HEK293T (cell line): ENCODE results near the gene HHAT.

Source experiments
- CTCF ChIA-PET: fragments of 350-600 bp; formaldehyde crosslinking; extraction: SDS; loops from one replicate; lab custom pipeline; 2021; ENCODE audit warnings: antibody characterized with exemption, inconsistent platforms; lab: Yijun Ruan, JAX
- POLR2A ChIA-PET: fragments of 350-600 bp; formaldehyde crosslinking; extraction: SDS; loops from one replicate; lab custom pipeline; 2020; ENCODE audit warnings: antibody characterized with exemption, inconsistent platforms; lab: Yijun Ruan, JAX
- DNase-seq: peaks from one replicate; pipeline ENCODE4 v3.0.0; 2012; ENCODE audit warnings: mixed read lengths; ENCODE audit errors: extremely low spot score
- ARNT ChIP-seq: fragments of 450-650 bp; IDR thresholded peaks from 2 replicates; pipeline ENCODE4 v1.6.1; 2017; ENCODE audit warnings: mild to moderate bottlenecking
- BHLHE40 ChIP-seq: fragments of 450-650 bp; IDR thresholded peaks from 2 replicates; pipeline ENCODE4 v1.6.1; 2016; ENCODE audit warnings: mild to moderate bottlenecking, moderate library complexity, borderline replicate concordance
- CTBP1 ChIP-seq: fragments of 450-650 bp; IDR thresholded peaks from 2 replicates; pipeline ENCODE4 v1.6.1; 2016; ENCODE audit warnings: borderline replicate concordance
- ELF4 ChIP-seq: fragments of 450-650 bp; IDR thresholded peaks from 2 replicates; pipeline ENCODE4 v1.6.1; 2017; ENCODE audit warnings: antibody characterized with exemption
- FOXK2 ChIP-seq: fragments of 450-650 bp; IDR thresholded peaks from 2 replicates; pipeline ENCODE4 v1.6.1; 2016; ENCODE audit warnings: mild to moderate bottlenecking
- HDGF ChIP-seq: fragments of 450-650 bp; IDR thresholded peaks from 2 replicates; pipeline ENCODE4 v1.6.1; 2017; ENCODE audit warnings: antibody characterized with exemption, borderline replicate concordance
- L3MBTL2 ChIP-seq: fragments of 450-650 bp; conservative IDR thresholded peaks from 2 replicates; pipeline ENCODE4 v1.6.1; 2016; ENCODE audit warnings: mild to moderate bottlenecking
- LEF1 ChIP-seq: fragments of 450-650 bp; IDR thresholded peaks from 2 replicates; pipeline ENCODE4 v1.6.1; 2017; ENCODE audit warnings: mild to moderate bottlenecking, borderline replicate concordance
- NFRKB ChIP-seq: fragments of 450-650 bp; IDR thresholded peaks from 2 replicates; pipeline ENCODE4 v1.6.1; 2016; ENCODE audit warnings: mild to moderate bottlenecking, moderate library complexity
- SUZ12 ChIP-seq: fragments of 450-650 bp; IDR thresholded peaks from 2 replicates; pipeline ENCODE4 v1.6.1; 2016; ENCODE audit warnings: mild to moderate bottlenecking
- TARDBP ChIP-seq: fragments of 450-650 bp; IDR thresholded peaks from 2 replicates; pipeline ENCODE4 v1.6.1; 2016
- ZNF384 ChIP-seq: fragments of 450-650 bp; IDR thresholded peaks from 2 replicates; pipeline ENCODE4 v1.6.1; 2016
- TF ChIP-seq, protein P1 (sequence below): fragments of 450-650 bp; IDR thresholded peaks from 2 replicates; pipeline ENCODE4 v1.6.1; 2016

Gene HHAT

DNA sequence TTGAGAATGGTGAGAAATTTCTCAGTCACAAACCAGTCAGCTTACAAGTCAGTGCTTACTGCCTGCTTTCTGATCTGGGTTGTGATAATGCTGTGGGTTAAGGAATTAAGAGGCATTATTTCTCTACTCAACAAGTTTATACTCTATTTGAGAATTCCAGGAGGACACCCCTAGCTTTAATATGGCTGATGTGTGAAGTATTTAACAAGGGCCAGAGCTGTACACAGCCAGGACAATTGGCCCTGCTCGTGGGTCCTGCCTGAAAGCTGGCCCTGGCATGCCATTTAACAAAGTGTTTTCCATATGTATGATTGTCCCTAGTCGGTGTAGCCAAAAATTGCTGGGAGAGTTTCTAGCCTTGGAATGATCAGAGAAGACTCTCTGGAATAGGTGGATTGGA is 43.2 kb downstream of the HHAT start:
- POLR2A ChIA-PET: no interaction called here
- CTCF ChIA-PET: interaction anchor here (1.4 kb wide), 1 partner anchor 11 kb away, joined by 5 read pairs; no protein-coding TSS in a partner anchor
- no peak for TF ChIP-seq HDGF
- TF ChIP-seq, protein P1, sequence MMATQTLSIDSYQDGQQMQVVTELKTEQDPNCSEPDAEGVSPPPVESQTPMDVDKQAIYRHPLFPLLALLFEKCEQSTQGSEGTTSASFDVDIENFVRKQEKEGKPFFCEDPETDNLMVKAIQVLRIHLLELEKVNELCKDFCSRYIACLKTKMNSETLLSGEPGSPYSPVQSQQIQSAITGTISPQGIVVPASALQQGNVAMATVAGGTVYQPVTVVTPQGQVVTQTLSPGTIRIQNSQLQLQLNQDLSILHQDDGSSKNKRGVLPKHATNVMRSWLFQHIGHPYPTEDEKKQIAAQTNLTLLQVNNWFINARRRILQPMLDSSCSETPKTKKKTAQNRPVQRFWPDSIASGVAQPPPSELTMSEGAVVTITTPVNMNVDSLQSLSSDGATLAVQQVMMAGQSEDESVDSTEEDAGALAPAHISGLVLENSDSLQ: no peak
- TF ChIP-seq ZNF384: no peak
- TF ChIP-seq L3MBTL2: no peak

DNA sequence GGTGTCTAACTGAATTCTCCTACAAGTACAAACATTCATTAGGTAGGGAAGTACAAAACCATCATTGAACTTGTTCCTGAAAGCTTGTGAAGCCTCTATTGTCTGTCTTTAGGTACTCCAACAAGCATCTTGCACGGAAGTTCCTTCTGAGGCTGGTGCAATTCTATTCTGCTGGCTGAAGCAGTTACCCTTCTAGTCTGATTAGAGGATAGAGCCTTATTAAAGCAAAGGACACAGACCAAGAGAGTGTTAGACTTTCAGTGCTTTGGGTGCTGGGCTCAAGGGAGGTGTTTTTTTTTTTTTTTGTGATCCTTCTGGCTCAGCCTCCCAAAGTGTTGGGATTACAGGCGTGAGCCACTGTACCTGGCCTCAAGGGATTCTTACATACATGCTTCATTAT is 43.8 kb downstream of the HHAT start:
- DNase-seq: no peak
- POLR2A ChIA-PET: no interaction called here
- TF ChIP-seq SUZ12 (no peak), LEF1 (no peak), FOXK2 (no peak), ZNF384 (peak; percentile 30; the same call in 1 of the 2 replicates)
- CTCF ChIA-PET: interaction anchor here (1.4 kb wide), 1 partner anchor 11 kb away, joined by 5 read pairs; no protein-coding TSS in a partner anchor

More for the DNA sequence above, 43.2 kb downstream of the HHAT start:
- no peak for DNase-seq

DNA sequence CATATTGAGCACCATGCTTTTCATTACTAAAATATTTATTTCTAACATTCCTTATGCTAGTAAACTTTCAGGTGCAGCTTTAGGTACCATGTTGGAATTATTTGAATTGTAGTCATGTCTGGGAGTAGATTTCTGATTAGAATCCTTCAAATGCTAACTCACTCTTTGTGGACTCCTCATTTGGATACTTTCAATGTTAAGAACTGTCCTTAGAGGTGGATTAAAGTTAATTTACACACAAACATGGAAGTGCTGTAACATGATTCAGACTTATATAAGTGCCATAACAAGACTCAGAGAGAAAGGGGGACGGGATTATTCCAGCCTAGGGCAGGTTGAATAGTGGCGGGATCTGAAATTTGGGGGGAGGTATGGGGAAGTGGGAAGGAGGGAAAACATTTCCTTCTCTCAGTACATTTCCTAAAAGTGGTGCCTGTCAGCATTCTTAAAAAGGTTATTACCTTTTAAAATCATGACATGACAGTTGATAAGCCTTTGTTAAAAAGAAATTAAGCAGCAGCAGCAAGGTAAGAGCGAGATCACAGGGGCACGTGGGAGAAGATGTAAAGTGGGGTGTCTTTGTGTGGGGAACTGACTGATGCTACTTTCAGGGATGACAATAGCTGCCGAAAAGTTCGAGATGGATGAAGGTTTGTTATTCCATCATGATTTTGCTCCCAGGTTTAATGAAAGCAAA is 44.4 kb downstream of the HHAT start:
- no peak for TF ChIP-seq ARNT
- peak; percentile 2; the same call in 1 of the 2 replicates for TF ChIP-seq L3MBTL2
- 0 out of 2 replicates have a peak, but pooled peaks have one; percentile 2 for TF ChIP-seq ZNF384
- DNase-seq: no peak
- ChIA-PET POLR2A (interaction anchor here (0.8 to 1.2 kb wide), 2 partner anchors 24 to 29 kb away, joined by 3 read pairs; no protein-coding TSS in a partner anchor), CTCF (interaction anchor here (0.6 to 2.6 kb wide), 6 partner anchors 13 to 217 kb away, joined by 3 to 9 read pairs (median 4); no protein-coding TSS in a partner anchor)

DNA sequence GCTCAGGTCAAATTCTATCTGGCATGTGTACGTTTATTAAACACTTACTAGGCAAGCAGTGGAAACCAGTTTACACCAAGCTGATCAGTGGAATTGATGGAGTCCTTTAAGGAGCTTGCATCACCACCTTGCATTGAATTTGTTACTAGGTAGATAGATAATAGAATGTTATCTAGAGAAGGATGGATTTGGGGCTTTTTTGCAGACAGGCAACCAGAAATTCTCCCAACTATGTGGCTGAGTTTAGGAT is 44.9 kb downstream of the HHAT start:
- ChIA-PET POLR2A (interaction anchor here (0.8 to 1.2 kb wide), 2 partner anchors 24 to 28 kb away, joined by 3 read pairs; no protein-coding TSS in a partner anchor), CTCF (interaction anchor here (0.6 to 2.6 kb wide), 7 partner anchors 13 to 218 kb away, joined by 3 to 9 read pairs (median 3); no protein-coding TSS in a partner anchor)
- 0 out of 2 replicates have a peak, but pooled peaks have one; percentile 2 for TF ChIP-seq L3MBTL2
- TF ChIP-seq FOXK2: no peak
- no peak for DNase-seq

DNA sequence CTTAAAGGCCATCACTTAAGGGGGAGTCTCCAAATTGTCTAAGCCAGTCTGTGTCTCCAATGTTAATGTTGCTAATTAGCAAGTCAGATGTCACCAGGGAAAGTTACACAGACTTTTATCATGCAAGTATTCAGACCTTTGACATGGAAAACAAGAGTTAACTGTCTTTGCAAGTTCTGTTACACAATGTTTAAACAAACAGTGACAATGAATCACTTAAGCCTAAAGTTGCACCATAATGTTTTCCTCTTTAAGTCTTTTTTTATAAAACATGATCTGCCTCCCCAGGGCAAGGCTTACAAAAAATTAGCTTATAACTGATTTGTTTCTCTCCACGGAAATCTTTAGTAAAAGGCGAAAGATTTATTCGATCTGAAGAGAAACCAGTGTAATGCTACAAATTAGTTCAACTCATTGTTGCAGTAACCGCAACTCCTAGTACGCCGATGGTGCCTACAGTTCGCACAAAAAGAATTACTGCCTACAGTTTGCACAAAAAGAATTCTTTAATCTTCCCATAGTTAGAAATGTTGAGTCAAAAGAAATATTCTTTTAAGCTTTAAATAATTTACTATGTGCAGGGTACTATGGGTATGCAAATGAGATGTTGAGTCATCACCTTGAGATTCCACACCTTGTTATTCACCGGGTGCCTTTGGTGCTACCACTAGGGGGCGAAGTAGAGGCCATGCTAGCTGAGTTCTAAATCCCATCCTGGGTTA is 45.3 kb downstream of the HHAT start:
- ChIA-PET CTCF (interaction anchor here (0.6 to 2.6 kb wide), 11 partner anchors 10 to 382 kb away, joined by 3 to 15 read pairs (median 3); no protein-coding TSS in a partner anchor), POLR2A (interaction anchor here (0.7 to 1.2 kb wide), 5 partner anchors 9 to 28 kb away, joined by 3 read pairs; no protein-coding TSS in a partner anchor)
- TF ChIP-seq ZNF384 (peak; percentile 73; the same call in 1 of the 2 replicates), LEF1 (peak; percentile 65; the same call in 1 of the 2 replicates), FOXK2 (peak; percentile 87), CTBP1 (peak; percentile 57; the same call in 1 of the 2 replicates), TARDBP (no peak), NFRKB (peak; percentile 71), L3MBTL2 (0 out of 2 replicates have a peak, but pooled peaks have one; percentile 33), ELF4 (peak; percentile 94), BHLHE40 (peak; percentile 42; the same call in 1 of the 2 replicates), SUZ12 (no peak), ARNT (peak; percentile 48; the same call in 1 of the 2 replicates), HDGF (no peak)
- TF ChIP-seq, protein P1: peak; percentile 71
- DNase-seq: peak; percentile 90

DNA sequence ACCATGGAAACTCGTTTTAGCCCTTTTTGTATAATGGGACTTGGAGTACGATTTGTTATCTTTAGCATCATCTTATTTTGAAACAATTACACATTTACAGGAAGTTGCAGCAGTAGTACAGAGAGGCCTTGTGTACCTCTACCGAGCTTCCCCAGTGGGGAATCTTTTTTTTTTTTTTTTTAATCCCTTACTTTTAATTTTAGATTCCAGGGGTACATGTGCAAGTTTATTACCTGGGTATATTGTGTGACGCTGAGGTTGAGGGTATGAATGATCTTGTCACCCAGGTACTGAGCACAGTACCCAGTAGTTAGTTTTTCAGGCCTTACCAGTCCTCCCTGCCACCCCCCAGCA is 45.9 kb downstream of the HHAT start:
- POLR2A ChIA-PET: interaction anchor here (0.7 to 1.1 kb wide), 3 partner anchors 8 to 18 kb away, joined by 3 read pairs; no protein-coding TSS in a partner anchor
- CTCF ChIA-PET: interaction anchor here (0.6 to 2.6 kb wide), 8 partner anchors 10 to 383 kb away, joined by 3 to 15 read pairs (median 5); no protein-coding TSS in a partner anchor
- no peak for DNase-seq
- TF ChIP-seq, protein P1: no peak
- no peak for TF ChIP-seq NFRKB
- TF ChIP-seq TARDBP: no peak
- TF ChIP-seq L3MBTL2: no peak
- TF ChIP-seq LEF1: no peak

DNA sequence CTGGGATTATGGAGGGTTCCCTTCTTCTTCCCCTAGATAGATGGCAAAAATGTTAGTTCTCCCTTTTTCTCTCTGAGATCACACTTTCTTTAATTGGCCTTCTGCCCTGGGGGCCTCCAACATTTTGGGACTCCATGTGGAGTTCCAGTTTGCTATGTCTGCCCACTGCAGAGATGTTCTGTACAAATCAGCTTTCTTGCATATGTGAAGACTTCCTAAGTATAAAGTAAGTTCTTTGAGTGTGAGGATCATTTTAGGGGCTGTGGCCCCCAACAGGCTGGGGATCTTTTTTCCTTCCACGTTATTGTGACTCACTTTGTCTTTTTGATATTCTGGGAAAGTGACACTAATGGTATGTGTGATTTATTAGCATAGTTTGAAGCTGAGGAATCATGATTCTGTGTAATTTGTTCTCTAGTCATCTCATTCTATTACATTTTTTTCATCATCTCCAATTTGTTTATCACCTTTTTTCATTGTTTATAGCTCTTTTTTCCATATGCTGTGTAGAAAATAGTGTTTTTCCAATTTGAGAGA is 48.2 kb downstream of the HHAT start:
- DNase-seq: no peak
- ChIA-PET CTCF (interaction anchor here (0.5 to 1.0 kb wide), 3 partner anchors 23 to 720 kb away, joined by 3 to 5 read pairs (median 4); no protein-coding TSS in a partner anchor), POLR2A (no interaction called here)
- no peak for TF ChIP-seq CTBP1
- TF ChIP-seq, protein P1: 0 out of 2 replicates have a peak, but pooled peaks have one; percentile 36
